ENCODE data around the gene ALDH1B1. TPM values are rescaled to one million over a fixed set of nuclear protein-coding genes. Genes with fewer than 3 reads are reported as not detected.

Gene ALDH1B1
- total and polyA plus RNA-seq, 2 of the 13 experiments (the other 11 are each of a cell fraction or from before 2014, with no cell fraction given), result 45.1 to 125 TPM

- TF ChIP-seq CHCHD3 (CRISPR knock-in tag; IDR thresholded peaks at IDR 0.05), result no peak
- TF ChIP-seq ZBTB3 (CRISPR knock-in tag; IDR thresholded peaks at IDR 0.05; ENCODE audit: borderline replicate concordance, low read depth), result no peak
- 0 out of 2 replicates have a peak, but pooled peaks have one; percentile 39 for TF ChIP-seq ZSCAN21 (CRISPR knock-in tag; IDR thresholded peaks at IDR 0.05; ENCODE audit: borderline replicate concordance)
- TF ChIP-seq E2F2 (CRISPR knock-in tag; IDR thresholded peaks at IDR 0.05; ENCODE audit: borderline replicate concordance), result no peak
- peak; percentile 92; the same call in 1 of the 2 replicates for TF ChIP-seq ZNF792 (CRISPR knock-in tag; IDR thresholded peaks at IDR 0.05)
- no peak for TF ChIP-seq GPBP1L1 (CRISPR knock-in tag; IDR thresholded peaks at IDR 0.05)
- TF ChIP-seq, protein P1, sequence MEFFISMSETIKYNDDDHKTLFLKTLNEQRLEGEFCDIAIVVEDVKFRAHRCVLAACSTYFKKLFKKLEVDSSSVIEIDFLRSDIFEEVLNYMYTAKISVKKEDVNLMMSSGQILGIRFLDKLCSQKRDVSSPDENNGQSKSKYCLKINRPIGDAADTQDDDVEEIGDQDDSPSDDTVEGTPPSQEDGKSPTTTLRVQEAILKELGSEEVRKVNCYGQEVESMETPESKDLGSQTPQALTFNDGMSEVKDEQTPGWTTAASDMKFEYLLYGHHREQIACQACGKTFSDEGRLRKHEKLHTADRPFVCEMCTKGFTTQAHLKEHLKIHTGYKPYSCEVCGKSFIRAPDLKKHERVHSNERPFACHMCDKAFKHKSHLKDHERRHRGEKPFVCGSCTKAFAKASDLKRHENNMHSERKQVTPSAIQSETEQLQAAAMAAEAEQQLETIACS (CRISPR knock-in tag; IDR thresholded peaks at IDR 0.05), result no peak
- TF ChIP-seq HDAC6 (IDR thresholded peaks at IDR 0.05; ENCODE audit: low read depth, low read length), result no peak
- no peak for TF ChIP-seq SYNCRIP (IDR thresholded peaks at IDR 0.05; ENCODE audit: insufficient read depth, low read depth, low read length)
- peak; percentile 80; the same call in 1 of the 2 replicates for TF ChIP-seq ZNF614 (CRISPR knock-in tag; IDR thresholded peaks at IDR 0.05; ENCODE audit: borderline replicate concordance)
- TF ChIP-seq MXI1 (IDR thresholded peaks at IDR 0.05; ENCODE audit: borderline replicate concordance, low read depth, low read length), result peak; percentile 63; the same call in 1 of the 3 replicates
- peak; percentile 82 for TF ChIP-seq RARA (CRISPR knock-in tag; IDR thresholded peaks at IDR 0.05)
- no peak for TF ChIP-seq ZNF607 (CRISPR knock-in tag; IDR thresholded peaks at IDR 0.05; ENCODE audit: borderline replicate concordance)
- TF ChIP-seq, protein P2, sequence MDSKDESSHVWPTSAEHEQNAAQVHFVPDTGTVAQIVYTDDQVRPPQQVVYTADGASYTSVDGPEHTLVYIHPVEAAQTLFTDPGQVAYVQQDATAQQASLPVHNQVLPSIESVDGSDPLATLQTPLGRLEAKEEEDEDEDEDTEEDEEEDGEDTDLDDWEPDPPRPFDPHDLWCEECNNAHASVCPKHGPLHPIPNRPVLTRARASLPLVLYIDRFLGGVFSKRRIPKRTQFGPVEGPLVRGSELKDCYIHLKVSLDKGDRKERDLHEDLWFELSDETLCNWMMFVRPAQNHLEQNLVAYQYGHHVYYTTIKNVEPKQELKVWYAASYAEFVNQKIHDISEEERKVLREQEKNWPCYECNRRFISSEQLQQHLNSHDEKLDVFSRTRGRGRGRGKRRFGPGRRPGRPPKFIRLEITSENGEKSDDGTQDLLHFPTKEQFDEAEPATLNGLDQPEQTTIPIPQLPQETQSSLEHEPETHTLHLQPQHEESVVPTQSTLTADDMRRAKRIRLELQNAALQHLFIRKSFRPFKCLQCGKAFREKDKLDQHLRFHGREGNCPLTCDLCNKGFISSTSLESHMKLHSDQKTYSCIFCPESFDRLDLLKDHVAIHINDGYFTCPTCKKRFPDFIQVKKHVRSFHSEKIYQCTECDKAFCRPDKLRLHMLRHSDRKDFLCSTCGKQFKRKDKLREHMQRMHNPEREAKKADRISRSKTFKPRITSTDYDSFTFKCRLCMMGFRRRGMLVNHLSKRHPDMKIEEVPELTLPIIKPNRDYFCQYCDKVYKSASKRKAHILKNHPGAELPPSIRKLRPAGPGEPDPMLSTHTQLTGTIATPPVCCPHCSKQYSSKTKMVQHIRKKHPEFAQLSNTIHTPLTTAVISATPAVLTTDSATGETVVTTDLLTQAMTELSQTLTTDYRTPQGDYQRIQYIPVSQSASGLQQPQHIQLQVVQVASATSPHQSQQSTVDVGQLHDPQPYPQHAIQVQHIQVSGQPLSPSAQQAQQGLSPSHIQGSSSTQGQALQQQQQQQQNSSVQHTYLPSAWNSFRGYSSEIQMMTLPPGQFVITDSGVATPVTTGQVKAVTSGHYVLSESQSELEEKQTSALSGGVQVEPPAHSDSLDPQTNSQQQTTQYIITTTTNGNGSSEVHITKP (CRISPR knock-in tag; IDR thresholded peaks at IDR 0.05; ENCODE audit: low read depth), result peak; percentile 67; the same call in 1 of the 2 replicates
- no peak for TF ChIP-seq ZNF737 (CRISPR knock-in tag; IDR thresholded peaks at IDR 0.05; ENCODE audit: borderline replicate concordance)
- TF ChIP-seq, protein P3, sequence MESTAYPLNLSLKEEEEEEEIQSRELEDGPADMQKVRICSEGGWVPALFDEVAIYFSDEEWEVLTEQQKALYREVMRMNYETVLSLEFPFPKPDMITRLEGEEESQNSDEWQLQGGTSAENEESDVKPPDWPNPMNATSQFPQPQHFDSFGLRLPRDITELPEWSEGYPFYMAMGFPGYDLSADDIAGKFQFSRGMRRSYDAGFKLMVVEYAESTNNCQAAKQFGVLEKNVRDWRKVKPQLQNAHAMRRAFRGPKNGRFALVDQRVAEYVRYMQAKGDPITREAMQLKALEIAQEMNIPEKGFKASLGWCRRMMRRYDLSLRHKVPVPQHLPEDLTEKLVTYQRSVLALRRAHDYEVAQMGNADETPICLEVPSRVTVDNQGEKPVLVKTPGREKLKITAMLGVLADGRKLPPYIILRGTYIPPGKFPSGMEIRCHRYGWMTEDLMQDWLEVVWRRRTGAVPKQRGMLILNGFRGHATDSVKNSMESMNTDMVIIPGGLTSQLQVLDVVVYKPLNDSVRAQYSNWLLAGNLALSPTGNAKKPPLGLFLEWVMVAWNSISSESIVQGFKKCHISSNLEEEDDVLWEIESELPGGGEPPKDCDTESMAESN (CRISPR knock-in tag; conservative IDR thresholded peaks at IDR 0.05), result no peak
- TF ChIP-seq PHF20 (CRISPR knock-in tag; IDR thresholded peaks at IDR 0.05), result no peak
- peak; percentile 32 for TF ChIP-seq ATF3 (CRISPR knock-in tag; IDR thresholded peaks at IDR 0.05)
Observed at GRCh38 chr9:38380872-38381534, 11.5 kb upstream of the ALDH1B1 start (continued).

Measured in HepG2 (cell line).